IPS-NIHi7 (cell line): ENCODE data around the gene STIM1.
"Not testable (repeated sequence)": the region's sequence is repeated elsewhere in the genome, so short reads cannot be mapped to it uniquely, and the experiment has no call there.

Source experiments
- DNase-seq: peaks from one replicate; pipeline ENCODE4 v3.0.0; 2012; ENCODE audit warnings: mixed read lengths; ENCODE audit errors: extremely low spot score

The STIM1 gene

DNA sequence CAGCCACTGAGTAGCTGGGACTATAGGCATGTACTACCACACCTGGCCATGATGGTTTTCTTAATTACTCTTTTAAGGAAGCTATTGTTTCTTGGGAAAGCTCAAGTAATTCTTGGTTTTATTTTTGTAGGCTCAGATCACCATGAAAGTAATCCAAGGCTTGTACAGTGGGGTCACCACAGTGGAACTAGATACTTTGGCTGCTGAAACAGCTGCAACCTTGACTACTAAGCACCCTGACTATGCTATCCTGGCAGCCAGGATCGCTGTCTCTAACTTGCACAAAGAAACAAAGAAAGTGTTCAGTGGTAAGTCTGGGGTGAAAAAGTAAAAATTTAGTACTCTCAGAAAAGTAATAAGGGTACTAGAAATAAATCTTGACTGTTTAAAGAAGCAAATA is 250.5 kb downstream of the STIM1 start:
- no peak for DNase-seq

DNA sequence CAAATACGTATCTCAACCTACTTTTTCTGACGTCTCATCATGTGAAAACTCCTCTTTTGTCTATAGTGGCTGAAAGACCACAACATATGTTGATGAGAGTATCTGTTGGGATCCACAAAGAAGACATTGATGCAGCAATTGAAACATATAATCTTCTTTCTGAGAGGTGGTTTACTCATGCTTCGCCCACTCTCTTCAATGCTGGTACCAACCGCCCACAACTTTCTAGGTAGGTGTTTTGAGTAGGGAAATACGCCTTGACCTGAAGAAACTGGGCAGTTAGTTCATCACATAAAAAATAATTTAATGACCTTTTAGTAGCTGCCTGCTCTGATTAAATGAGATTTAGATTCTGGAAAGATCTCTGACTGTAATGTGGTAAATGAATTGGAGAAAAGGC is 256.4 kb downstream of the STIM1 start:
- DNase-seq, result no peak

DNA sequence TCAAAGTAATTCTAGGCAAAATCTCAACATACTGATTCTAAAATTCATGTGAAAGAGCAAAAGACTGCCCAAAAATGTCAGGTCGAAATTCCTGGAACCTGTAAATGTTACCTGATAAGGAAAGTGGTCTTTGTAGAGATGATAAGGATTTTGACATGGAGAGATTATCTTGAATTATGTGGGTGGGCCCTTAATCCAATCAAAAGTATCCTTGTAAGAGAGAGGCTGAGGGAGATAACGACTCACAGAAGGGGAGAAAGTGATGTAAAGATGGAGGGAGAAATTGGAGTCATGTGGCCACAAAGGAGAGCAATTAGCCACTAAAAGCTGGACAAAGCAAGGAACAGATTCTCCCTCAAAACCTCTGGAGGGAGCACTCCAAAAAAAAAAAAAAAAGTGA is 259.7 kb downstream of the STIM1 start:
- no peak for DNase-seq

DNA sequence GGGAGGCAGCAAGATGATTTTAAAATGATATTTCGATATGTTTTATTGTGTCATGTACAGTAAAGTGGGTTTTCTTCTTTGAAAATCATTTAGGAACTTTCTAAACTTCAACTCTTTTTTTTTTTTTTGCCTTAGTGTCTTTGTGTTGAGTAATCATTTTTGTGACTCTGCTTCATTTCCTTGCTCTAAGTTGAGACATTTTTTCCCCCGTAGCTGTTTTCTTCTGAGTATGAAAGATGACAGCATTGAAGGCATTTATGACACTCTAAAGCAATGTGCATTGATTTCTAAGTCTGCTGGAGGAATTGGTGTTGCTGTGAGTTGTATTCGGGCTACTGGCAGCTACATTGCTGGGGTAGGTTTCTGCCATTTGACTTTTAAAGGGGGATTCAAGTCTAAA is 262.6 kb downstream of the STIM1 start:
- no peak for DNase-seq

DNA sequence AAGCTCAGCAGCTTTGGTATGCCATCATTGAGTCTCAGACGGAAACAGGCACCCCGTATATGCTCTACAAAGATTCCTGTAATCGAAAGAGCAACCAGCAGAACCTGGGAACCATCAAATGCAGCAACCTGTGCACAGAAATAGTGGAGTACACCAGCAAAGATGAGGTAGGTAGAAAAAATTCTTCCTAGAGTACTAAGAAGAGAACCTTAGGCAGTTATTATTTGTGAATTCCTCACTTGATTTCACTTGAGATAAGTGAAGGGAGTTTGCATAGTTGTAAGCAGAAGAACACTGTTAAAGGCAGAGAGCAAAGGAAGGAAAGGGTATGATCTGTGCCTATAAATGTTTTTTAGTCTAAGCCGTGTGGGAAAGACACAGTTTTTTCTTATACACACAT is 267.8 kb downstream of the STIM1 start:
- no peak for DNase-seq

DNA sequence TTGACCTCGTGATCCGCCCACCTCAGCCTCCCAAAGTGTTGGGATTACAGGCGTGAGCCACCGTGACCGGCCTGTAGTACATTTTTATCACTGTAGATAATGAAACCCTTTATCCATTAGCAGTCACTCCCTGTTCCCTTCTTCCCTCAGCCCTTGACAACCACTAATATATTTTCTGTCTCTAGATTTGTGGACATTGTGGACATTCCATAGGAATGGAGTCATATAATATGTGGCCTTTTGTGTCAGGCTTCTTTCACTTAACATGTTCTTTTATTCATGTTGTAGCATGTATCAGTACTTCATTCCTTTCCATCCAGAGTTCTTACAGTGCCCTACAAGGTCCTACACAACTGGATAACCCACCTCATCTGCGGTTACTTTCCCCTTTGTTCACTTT is 269.7 kb downstream of the STIM1 start:
- no peak for DNase-seq

DNA sequence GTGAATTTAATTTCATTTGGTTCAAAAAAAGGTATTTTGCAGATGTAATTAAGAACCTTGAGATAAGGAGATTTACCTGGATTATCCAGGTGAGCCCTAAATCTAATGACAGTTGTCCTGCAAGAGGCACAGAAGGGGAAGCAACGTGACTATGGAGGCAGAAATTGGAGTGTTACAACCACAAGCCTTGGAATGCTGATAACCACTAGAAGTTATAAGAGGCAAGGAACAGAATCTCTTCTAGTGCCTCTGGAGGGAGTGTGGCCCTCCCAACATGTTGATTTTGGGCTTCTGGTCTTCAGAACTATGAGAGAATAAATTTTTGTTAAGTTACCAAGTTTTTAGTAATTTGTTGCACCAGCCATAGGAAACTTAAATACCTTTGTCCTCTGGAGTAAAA is 271.9 kb downstream of the STIM1 start:
- DNase-seq, result no peak

DNA sequence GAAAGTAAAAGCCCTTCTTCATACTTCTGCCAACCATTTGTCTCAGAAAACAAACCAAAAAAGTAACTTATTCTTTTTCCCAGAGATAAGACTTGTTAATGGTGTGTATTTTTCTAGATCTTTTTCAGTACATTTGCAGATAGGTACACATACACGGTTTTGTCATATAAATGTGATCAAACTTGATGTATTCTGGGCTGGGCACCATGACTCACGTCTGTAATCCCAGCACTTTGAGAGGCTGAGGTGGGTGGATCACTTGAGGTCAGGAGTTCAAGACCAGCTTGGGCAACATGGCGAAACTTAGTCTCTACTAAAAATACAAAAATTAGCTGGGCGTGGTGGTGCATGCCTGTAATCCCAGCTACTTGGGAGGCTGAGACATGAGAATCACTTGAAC is 274.8 kb downstream of the STIM1 start:
- not testable (repeated sequence) for DNase-seq

DNA sequence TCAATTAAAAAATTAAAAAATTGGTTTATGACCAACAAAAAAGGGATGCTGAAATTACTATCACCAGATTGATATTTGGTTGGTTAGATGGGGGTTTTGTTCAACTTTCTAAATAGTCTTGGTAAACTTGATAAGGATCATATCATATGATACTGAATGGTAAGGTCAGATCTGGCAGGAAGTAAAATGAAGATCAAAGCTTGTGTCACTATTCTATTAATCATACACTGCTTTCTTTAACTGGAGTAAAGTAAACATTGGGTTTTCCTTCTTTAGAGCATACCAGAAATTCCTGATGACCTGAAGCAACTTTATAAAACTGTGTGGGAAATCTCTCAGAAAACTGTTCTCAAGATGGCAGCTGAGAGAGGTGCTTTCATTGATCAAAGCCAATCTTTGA is 279.3 kb downstream of the STIM1 start:
- DNase-seq, result no peak

DNA sequence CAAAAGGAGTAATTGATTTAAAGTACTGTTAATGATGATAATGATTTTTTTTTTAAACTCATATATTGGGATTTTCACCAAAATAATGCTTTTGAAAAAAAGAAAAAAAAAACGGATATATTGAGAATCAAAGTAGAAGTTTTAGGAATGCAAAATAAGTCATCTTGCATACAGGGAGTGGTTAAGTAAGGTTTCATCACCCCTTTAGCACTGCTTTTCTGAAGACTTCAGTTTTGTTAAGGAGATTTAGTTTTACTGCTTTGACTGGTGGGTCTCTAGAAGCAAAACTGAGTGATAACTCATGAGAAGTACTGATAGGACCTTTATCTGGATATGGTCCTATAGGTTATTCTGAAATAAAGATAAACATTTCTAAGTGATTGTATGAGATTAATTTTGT is 283.0 kb downstream of the STIM1 start:
- no peak for DNase-seq

DNA sequence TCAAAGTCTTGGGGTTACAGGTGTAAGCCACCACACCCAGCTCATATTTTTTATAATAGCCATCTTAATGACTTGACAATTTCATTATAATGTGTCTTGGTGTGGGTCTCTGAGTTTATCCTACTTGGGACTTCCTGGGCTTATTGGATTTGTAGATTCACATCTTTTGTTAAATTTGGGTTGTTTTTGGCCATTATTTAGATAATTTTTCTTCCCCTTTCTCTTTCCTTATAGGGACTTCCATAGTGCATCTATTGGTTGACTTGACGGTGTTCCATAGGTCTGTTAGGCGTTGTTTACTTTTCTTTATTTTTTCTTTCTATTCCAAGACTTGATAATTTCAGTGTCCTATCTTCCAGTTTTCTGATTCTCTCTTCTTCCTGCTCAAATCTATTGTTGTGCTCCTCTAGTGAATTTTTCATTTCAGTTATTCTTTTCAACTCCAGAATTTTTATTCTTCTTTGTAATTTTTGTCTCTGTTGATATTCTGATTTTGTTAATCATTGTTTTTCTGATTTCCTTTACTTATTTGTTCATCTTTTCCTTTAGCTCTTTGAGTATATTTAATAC is 284.7 kb downstream of the STIM1 start:
- no peak for DNase-seq
